Liver (tissue), 3 donors: Measurements from ENCODE around the gene MANBA.

Experiments
- ATF3 ChIP-seq: IDR thresholded peaks from 2 replicates; pipeline ENCODE4 v1.6.1; 2016; ENCODE audit warnings: antibody characterized with exemption
- CTCF ChIP-seq: fragments of 150-350 bp; IDR thresholded peaks from 2 replicates; pipeline ENCODE4 v1.5.1; 2017; ENCODE audit warnings: improper control_type of control experiment, low read depth, low read length; ENCODE audit not compliant: missing input control
- GABPA ChIP-seq, 2 donors: IDR thresholded peaks in 1 of 2; conservative IDR thresholded peaks in 1 of 2; 2 replicates each; pipeline ENCODE4 v1.6.1; 2016; ENCODE audit warnings: antibody characterized with exemption in 2 of 2, mild to moderate bottlenecking in 1 of 2, moderate library complexity in 1 of 2
- HNF4G ChIP-seq: IDR thresholded peaks from 2 replicates; pipeline ENCODE4 v1.6.1; 2016; ENCODE audit warnings: antibody characterized with exemption
- NR2F2 ChIP-seq: IDR thresholded peaks from 2 replicates; pipeline ENCODE4 v1.6.1; 2016; ENCODE audit warnings: antibody characterized with exemption
- REST ChIP-seq: IDR thresholded peaks from 2 replicates; pipeline ENCODE4 v1.6.1; 2016; ENCODE audit warnings: antibody characterized with exemption, mild to moderate bottlenecking
- TAF1 ChIP-seq: conservative IDR thresholded peaks from 2 replicates; pipeline ENCODE4 v1.6.1; 2016; ENCODE audit warnings: antibody characterized with exemption, mild to moderate bottlenecking
- YY1 ChIP-seq: IDR thresholded peaks from 2 replicates; pipeline ENCODE4 v1.6.1; 2016; ENCODE audit warnings: antibody characterized with exemption, mild to moderate bottlenecking
- donor health status: healthy.
- donor health status: healthy.

- TF ChIP-seq CTCF (no peak), GABPA (IDR thresholded peaks at IDR 0.05 in 1 of 2, conservative IDR thresholded peaks at IDR 0.05 in 1 of 2) (no peak), HNF4G (no peak), NR2F2 (no peak), ATF3 (no peak), TAF1 (no peak), YY1 (no peak), REST (no peak)
Observed at GRCh38 chr4:102586644-102587021, 174.1 kb downstream of the MANBA start.
